CD4-positive, alpha-beta T cell treated with Interleukin-21 for 1 hour (primary cell): ENCODE measurements around the gene ZNF516.
"Not testable (repeated sequence)": the region's sequence is repeated elsewhere in the genome, so short reads cannot be mapped to it uniquely, and the experiment has no call there.

ENCODE experiments used
- DNase-seq: peaks from one replicate; pipeline ENCODE4 v3.0.0-alpha.2; 2020

Gene ZNF516

GRCh38 chr18:76495006-76495370 lies at the start of gene ZNF516:
Gene ZNF516, minus strand, starts transcription at chr18:76495242. Its CDS starts 52,188 bp downstream, at chr18:76443054.
- DNase-seq = peak; percentile 17

- no peak for DNase-seq
Observed at GRCh38 chr18:76538846-76539245, 43.8 kb upstream of the ZNF516 start.

GRCh38 chr18:76537621-76538020 lies 42.6 kb upstream of the ZNF516 start:
- no peak for DNase-seq

- not testable (repeated sequence) for DNase-seq
Observed at GRCh38 chr18:76536593-76536992, 41.6 kb upstream of the ZNF516 start.

GRCh38 chr18:76532875-76533274 lies 37.8 kb upstream of the ZNF516 start:
- no peak for DNase-seq

GRCh38 chr18:76530846-76531245 lies 35.8 kb upstream of the ZNF516 start:
- no peak for DNase-seq

GRCh38 chr18:76530391-76530790 lies 35.3 kb upstream of the ZNF516 start:
- DNase-seq = no peak

GRCh38 chr18:76529433-76529811 lies 34.4 kb upstream of the ZNF516 start:
- DNase-seq = no peak

GRCh38 chr18:76528477-76529432 lies 33.7 kb upstream of the ZNF516 start:
- DNase-seq = no peak

GRCh38 chr18:76525911-76526310 lies 30.9 kb upstream of the ZNF516 start:
- DNase-seq = no peak

- peak; percentile 29 for DNase-seq
Observed at GRCh38 chr18:76524900-76525698, 30.1 kb upstream of the ZNF516 start.

- no peak for DNase-seq
Observed at GRCh38 chr18:76524477-76524876, 29.4 kb upstream of the ZNF516 start.

GRCh38 chr18:76522551-76522950 lies 27.5 kb upstream of the ZNF516 start:
- no peak for DNase-seq

GRCh38 chr18:76522122-76522503 lies 27.1 kb upstream of the ZNF516 start:
- DNase-seq = no peak

- no peak for DNase-seq
Observed at GRCh38 chr18:76521417-76522121, 26.5 kb upstream of the ZNF516 start.

GRCh38 chr18:76518860-76519538 lies 24.0 kb upstream of the ZNF516 start:
- DNase-seq = no peak

GRCh38 chr18:76518123-76518859 lies 23.2 kb upstream of the ZNF516 start:
- DNase-seq = no peak

- DNase-seq = no peak
Observed at GRCh38 chr18:76515576-76515975, 20.5 kb upstream of the ZNF516 start.

- no peak for DNase-seq
Observed at GRCh38 chr18:76514573-76514972, 19.5 kb upstream of the ZNF516 start.

- DNase-seq = no peak
Observed at GRCh38 chr18:76507830-76508385, 12.9 kb upstream of the ZNF516 start.

- DNase-seq = no peak
Observed at GRCh38 chr18:76506974-76507764, 12.1 kb upstream of the ZNF516 start.
